ENCODE results near the gene OR13J1.

The OR13J1 gene

GRCh38 chr9:35859310-35859989 lies 10.8 kb downstream of the OR13J1 start:
- no peak for TF ChIP-seq CTCF (IDR thresholded peaks at IDR 0.05)

GRCh38 chr9:35858458-35858857 lies 11.7 kb downstream of the OR13J1 start:
- TF ChIP-seq CTCF (IDR thresholded peaks at IDR 0.05) = no peak

GRCh38 chr9:35856882-35857281 lies 13.3 kb downstream of the OR13J1 start:
- TF ChIP-seq CTCF (IDR thresholded peaks at IDR 0.05) = no peak

GRCh38 chr9:35856206-35856605 lies 14.0 kb downstream of the OR13J1 start:
- TF ChIP-seq CTCF (IDR thresholded peaks at IDR 0.05) = no peak

- no peak for TF ChIP-seq CTCF (IDR thresholded peaks at IDR 0.05)
Observed at GRCh38 chr9:35854091-35854762, 16.0 kb downstream of the OR13J1 start.

GRCh38 chr9:35852876-35853865 lies 17.0 kb downstream of the OR13J1 start:
- no peak for TF ChIP-seq CTCF (IDR thresholded peaks at IDR 0.05)

GRCh38 chr9:35852267-35852815 lies 17.9 kb downstream of the OR13J1 start:
- TF ChIP-seq CTCF (IDR thresholded peaks at IDR 0.05) = no peak
